HG02798 (cell line): Measurements from ENCODE around the gene PEX12.
"Not testable (repeated sequence)": the region's sequence is repeated elsewhere in the genome, so short reads cannot be mapped to it uniquely, and the experiment has no call there.

Experiments used
- ATAC-seq: cut with Tn5 transposase; IDR thresholded peaks from one replicate; pipeline ENCODE4 v1.9.1; 2021; ENCODE audit warnings: mild to moderate bottlenecking; ENCODE audit not compliant: unreplicated experiment, poor library complexity

Gene PEX12

GRCh38 chr17:35578197-35578928 is at the start of gene PEX12:
Gene PEX12, minus strand, starts transcription at chr17:35578571. Its CDS starts 550 bp downstream, at chr17:35578021.
- peak; percentile 86 for ATAC-seq

DNA sequence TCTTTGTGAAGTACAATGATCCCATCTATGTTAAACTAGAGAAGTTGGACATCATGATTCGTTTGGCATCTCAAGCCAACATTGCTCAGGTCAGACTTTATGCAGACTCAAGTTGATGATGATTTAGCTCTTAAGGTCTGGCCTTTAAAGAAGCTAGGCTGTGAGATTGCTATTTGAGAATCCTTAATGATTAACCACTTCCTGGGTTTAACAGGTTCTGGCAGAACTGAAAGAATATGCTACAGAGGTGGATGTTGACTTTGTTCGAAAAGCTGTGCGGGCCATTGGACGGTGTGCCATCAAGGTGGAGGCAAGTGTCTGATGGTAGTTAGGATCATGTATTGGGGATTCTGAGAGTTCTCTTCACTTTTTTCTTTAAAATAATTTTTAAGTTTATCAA is 49.0 kb upstream of the PEX12 start:
- ATAC-seq, result no peak

DNA sequence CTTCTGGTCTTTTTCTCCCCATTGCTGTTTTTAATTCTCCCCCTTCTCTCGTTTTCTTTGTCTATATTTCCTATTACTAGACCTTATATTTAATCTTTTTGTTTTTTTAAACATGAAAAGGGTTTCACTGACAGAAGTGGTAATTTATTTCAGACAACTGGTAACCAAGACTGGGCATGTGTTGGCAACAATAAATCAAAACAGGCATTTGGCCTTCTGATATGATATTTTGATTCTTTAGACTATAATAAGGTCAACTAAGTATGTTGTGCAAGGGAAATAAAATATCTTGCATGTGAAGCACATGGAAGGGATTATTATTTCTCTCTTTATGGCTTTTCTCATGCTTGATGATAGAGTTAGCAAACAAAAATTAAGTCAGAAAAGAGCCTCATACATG is 43.4 kb upstream of the PEX12 start:
- no peak for ATAC-seq

DNA sequence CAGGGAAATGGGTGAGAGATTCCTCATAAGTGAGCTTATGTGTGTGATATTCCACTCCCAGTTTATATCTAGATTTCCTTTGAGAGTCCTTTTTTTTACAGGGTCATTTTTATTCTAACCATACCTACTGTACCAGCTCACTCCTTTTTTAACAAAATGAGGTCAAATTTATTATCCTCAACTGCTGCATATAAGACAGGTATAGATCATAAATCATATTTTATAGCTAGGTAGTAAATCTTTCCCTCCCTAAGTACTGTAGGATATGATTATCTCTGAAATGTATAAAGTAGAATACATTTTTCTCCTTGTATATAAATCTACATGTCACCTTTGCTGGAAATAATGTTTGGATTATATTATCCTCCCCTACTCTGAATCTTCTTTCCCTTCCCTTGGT is 40.3 kb upstream of the PEX12 start:
- ATAC-seq, result no peak

DNA sequence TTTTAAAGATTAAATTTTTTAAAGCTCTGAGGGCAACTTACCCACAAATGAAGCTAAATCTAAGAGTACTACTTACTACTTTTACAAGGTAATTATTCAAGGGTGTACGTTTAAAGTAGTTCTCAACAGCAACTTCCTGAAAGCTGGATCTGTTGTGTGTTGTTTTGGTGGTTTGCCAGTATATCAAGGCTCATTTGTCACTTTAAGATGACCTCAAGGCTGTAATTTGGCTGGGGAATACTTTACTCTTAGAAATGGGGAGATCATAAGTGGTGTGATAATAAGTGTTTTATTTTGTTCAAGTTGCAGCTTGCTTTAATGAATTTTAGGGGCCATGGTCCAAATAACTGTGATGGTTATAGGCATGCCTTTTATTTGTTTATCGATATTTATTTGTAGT is 39.1 kb upstream of the PEX12 start:
- ATAC-seq, result no peak

DNA sequence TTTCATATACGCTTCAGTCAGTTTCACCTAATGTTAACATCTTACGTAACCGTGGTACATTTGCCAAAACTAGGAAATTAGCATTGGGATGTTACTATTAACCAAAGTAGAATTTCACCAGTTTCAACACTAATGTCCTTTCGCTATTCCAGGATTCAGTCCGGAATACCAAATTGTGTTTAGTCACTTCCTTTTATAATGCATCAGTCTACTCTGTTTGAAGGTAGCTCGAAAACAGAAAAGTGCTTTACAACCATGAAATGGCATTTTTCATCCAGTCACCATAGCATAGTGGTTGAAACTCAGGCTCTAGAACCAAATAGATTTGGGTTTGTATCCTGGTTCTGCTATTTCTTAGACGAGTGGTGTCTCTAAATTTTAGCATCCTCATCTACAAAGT is 38.2 kb upstream of the PEX12 start:
- ATAC-seq, result no peak

GRCh38 chr17:35614810-35615209 is 36.4 kb upstream of the PEX12 start:
- ATAC-seq, result no peak

DNA sequence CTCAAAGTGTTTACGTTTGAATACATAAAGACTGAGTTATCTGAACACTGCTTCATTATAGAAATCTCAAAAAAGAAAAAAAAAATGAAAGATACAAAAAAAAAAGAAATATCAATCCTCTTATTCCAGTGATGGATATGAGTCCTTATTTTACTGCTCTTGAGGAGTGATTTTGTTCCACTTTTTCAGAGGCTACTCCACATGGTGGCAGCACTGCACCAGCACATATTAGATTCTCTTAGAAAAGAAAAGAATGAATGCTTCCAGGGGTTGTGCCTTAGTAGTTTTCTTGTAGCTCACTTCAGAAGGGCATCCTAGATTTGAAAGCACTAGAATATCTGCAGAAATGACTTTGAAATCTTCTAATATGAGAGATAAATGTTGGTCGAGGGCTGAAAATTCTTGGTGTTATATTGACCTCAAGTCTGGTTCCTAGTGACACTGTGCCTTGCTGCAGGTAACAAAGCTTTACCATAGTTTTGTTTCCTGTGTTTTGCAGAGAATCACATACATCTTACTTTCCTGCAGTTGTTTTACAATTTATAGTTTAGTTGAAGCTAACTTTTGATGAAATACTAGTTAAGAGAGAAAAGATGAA is 34.7 kb upstream of the PEX12 start:
- no peak for ATAC-seq

- not testable (repeated sequence) for ATAC-seq
These were observed 32.4 kb upstream of the PEX12 start for GRCh38 chr17:35610746-35611145.

GRCh38 chr17:35609831-35610230 is 31.5 kb upstream of the PEX12 start:
- ATAC-seq, result no peak

- ATAC-seq, result no peak
These were observed 29.0 kb upstream of the PEX12 start for GRCh38 chr17:35607239-35607847.

- ATAC-seq, result no peak
These were observed 27.3 kb upstream of the PEX12 start for GRCh38 chr17:35605678-35606077.

GRCh38 chr17:35603674-35604073 is 25.3 kb upstream of the PEX12 start:
- no peak for ATAC-seq

GRCh38 chr17:35597604-35598003 is 19.2 kb upstream of the PEX12 start:
- ATAC-seq, result no peak

DNA sequence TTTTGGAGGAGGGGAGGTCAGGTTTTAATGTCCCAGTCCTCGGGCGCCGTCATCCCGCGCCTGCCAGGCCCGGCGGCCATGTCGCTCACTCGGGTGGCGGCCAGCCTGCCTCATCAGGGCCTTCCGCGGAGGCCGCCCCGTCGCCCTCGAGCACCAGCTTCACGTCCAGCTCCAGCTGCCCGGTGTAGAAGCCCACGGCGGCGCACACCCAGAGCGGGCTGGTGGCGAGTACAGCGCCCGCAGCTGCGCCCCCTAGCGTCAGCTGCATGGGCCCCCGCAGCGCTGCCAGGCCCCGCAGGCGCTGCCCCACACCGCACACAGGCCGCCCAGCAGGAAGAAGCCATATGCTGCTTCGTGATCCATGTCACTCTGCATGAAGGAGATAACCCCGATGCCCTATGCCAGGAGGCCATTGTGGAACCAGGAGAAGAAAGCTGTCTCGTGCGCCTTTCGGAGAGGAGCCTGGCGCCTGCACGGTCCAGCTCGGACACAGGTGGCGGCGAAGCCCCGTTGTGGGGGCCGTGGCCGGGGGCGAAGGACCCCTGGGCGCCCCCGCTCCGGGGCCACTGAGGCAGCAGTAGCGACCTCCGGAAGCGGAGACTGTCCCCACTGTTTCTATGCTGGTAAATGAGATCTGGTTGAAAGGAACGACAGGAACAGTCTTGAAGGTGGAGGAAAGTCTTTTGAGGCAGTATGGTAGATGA is 18.3 kb upstream of the PEX12 start:
- no peak for ATAC-seq

DNA sequence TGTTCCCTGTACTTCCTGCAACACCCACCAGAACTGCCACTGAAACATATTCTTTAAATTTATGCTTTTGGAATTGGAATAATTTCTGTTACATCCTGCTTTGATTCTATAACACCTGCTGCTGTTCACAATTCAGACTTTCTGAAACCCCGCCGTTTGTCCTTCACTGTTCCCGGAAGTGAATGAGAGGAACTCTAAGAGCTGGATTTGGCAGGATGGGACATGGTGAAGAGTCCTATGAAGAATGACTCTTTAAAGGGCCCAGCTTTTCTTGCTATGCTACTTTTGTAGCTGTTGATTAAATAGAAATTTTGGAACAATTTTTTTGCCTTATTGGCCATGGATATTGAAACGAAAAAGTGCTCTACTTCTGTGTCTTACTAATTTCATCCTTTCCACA is 17.7 kb upstream of the PEX12 start:
- no peak for ATAC-seq

DNA sequence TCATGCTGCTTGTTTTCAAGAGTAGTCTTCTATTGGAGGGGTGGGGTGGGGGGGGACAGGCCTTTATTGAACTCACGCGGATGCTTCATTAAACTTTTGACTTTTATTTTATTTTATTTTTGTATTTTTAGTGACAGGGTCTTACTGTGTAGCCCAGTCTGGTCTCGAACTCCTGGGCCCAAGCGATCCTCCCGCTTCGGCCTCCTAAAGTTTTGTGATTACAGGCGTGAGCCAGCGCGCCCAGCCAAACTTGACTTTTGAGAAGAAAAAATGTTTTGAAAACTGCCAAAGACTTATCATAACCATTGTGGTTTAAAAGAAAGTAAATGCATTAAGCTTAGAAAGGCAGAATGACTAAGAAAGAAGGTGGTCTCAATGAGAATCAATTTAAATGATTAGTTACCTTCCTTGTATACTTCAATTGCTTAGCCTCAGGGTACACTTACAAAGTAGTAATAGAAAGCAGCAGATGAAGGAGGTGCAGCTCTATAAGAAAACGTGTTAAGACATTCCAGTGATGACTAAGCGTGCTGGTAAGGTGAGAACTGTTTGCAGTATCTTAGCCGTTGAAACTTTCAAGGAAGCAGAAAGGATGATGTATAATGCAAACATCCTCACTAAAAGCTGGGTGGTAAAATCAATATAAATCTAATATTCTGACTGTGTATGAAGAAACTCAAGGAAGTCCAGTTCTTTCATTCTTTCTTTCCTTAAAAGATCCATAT is 10.0 kb upstream of the PEX12 start:
- no peak for ATAC-seq

- peak; percentile 82 for ATAC-seq
These were observed 8.9 kb upstream of the PEX12 start, which contains the start of gene AP2B1 for GRCh38 chr17:35587074-35587961. Gene AP2B1, plus strand, starts transcription at chr17:35587322. Its CDS starts 6,709 bp downstream, at chr17:35594031.

- peak; percentile 12 for ATAC-seq
These were observed 8.2 kb upstream of the PEX12 start for GRCh38 chr17:35586569-35587073.
